Transverse colon (tissue), 4 donors: Measurements from ENCODE around the gene CCR8.

Source experiments
- EP300 ChIP-seq: sonication (generic); formaldehyde crosslinking; IDR thresholded peaks from one replicate; pipeline ENCODE4 v1.6.1; 2017; ENCODE audit warnings: antibody characterized with exemption, low read depth
- POLR2A ChIP-seq: fragments of 450-650 bp; IDR thresholded peaks from one replicate; pipeline ENCODE4 v1.6.1; 2016; ENCODE audit warnings: antibody characterized with exemption, mild to moderate bottlenecking, moderate library complexity
- POLR2AphosphoS5 ChIP-seq, 3 donors: sonication (generic); formaldehyde crosslinking; IDR thresholded peaks; one replicate each; pipeline ENCODE4 v1.6.1; 2016; ENCODE audit warnings: antibody characterized with exemption in 3 of 3
- TF ChIP-seq, protein P1 (sequence below), 5 experiments: fragments of 200-600 bp in 3 of 5; fragments of 450-650 bp in 2 of 5; sonication (generic) in 3 of 5; IDR thresholded peaks; 1 replicate in 2 of 5; 2 replicates in 3 of 5; pipeline ENCODE4 v1.5.1; 2016 to 2017; ENCODE audit warnings: antibody characterized with exemption in 5 of 5, inconsistent platforms in 3 of 5, mild to moderate bottlenecking in 2 of 5, moderate library complexity in 1 of 5

DNA sequence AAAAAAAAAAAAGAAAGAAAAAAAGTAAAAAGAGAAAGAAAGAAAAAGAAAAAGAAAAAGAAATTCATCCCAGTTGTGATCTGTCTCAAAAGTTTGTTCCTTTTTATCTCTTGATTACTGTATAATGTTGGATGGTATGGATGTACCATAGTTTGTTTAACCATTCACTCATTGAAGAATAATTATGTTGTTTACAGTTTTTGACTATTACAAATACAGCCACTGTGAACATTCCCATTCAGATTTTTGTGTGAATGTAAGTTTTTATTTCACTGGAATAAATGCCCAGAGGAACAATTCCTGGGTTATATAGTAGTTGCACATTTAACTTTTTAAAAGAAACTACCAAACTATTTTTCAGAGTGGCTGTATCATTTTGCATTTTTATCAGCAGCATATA is 10.3 kb upstream of the CCR8 start:
- TF ChIP-seq POLR2A (no peak), POLR2AphosphoS5 (IDR thresholded peaks at IDR 0.05) (no peak), EP300 (no peak)
- TF ChIP-seq, protein P1, sequence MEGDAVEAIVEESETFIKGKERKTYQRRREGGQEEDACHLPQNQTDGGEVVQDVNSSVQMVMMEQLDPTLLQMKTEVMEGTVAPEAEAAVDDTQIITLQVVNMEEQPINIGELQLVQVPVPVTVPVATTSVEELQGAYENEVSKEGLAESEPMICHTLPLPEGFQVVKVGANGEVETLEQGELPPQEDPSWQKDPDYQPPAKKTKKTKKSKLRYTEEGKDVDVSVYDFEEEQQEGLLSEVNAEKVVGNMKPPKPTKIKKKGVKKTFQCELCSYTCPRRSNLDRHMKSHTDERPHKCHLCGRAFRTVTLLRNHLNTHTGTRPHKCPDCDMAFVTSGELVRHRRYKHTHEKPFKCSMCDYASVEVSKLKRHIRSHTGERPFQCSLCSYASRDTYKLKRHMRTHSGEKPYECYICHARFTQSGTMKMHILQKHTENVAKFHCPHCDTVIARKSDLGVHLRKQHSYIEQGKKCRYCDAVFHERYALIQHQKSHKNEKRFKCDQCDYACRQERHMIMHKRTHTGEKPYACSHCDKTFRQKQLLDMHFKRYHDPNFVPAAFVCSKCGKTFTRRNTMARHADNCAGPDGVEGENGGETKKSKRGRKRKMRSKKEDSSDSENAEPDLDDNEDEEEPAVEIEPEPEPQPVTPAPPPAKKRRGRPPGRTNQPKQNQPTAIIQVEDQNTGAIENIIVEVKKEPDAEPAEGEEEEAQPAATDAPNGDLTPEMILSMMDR (IDR thresholded peaks at IDR 0.05): no peak
